ENCODE results near the gene CHST14.

The CHST14 gene

DNA sequence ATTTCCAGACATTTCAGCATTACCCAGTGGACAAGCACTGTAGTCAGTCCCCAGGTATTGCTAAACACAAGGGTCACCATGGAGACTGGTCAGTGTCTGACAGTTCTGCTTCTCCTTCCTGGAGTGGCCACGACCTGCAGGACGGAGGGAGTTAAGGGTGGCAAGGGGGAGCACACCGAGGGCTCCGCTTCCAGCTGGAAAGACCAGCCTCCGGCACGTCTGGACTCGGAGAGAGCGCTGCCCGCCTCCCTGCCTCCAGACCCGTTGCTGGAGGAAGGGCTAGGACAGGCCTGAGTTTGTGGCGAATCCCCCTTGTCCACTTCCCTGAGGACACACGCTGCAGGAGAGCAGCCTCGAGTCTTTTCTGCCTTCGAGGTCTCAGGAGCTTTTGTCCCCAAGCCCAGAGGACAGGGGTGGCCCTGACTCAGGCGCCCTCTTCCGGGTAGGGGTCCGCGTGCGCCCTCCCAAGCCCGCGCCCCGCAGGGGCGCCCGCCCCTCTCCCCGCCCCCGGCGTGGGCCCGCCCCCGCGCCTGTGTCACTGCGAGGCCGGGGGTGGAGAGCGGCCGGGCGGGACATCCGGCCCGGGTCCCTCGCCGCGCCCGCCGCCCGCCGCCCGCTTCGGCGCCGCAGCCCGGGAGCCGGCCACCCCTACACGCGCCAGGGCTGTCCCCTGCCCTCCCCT is at the start of gene CHST14:
Gene CHST14, plus strand, starts transcription at position 562 of the 682 bp plus-strand sequence. CDS start 230 bp downstream, outside the sequence.
- DNase-seq: no peak

- DNase-seq: no peak
Measured at GRCh38 chr15:40421246-40422157, 49.3 kb upstream of the CHST14 start.

GRCh38 chr15:40424483-40425115 is 46.2 kb upstream of the CHST14 start:
- no peak for DNase-seq

DNA sequence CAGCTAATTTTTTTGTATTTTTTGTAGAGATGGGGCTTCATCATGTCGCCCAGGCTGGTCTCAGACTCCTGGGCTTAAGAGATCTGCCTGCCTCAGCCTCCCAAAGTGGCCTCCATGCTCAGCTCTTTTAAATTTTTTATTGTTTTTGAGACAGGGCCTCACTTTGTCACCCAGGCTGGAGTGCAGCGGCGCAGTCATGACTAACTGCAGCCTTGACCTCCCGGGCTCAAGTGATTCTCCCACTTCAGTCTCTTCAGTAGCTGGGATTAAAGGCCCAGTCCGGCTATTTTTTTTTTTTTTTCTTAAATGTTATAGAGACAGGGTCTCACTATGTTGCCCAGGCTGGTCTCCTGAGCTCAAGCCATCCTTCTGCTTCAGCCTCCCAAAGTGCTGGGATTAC is 45.1 kb upstream of the CHST14 start:
- no peak for DNase-seq

DNA sequence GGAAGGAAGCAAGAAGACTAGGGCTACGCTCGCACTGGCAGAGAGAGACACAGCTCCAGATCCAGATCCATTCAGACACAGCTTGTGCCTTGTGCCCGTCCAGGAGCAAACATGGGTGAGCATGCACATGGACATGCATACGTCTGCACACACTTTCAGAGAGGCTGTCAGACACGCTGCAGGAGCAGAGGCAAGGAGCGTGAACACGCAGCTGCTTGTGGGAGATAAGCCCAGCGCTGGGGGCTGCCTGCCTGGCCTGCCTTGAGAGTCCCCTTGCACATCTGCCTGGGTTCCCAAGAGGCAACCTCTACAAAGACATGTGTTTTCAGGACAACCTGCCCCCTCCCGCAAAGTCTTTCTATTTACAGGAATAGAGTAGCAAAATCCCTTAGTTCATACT is 43.6 kb upstream of the CHST14 start:
- no peak for DNase-seq

DNA sequence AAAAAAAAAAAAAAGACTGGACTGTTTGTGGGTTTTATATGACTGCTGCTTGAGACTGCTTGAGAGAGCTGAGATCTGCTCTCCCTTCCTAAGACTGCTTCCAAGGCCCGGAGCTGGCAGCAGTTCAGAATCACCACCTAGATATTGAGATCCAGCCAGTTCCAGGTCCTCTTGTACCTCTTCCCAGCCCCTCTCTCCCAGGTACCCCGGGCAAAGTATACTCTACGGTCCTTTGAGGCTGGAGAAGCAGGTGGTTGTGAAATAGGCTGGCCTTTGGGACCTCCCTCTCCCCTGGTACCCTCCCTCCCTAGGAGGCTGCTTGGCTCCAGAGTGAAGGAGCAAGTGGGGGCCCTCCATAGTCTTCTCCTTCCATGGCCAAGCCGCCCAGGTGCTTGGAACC is 42.6 kb upstream of the CHST14 start:
- DNase-seq: no peak

DNA sequence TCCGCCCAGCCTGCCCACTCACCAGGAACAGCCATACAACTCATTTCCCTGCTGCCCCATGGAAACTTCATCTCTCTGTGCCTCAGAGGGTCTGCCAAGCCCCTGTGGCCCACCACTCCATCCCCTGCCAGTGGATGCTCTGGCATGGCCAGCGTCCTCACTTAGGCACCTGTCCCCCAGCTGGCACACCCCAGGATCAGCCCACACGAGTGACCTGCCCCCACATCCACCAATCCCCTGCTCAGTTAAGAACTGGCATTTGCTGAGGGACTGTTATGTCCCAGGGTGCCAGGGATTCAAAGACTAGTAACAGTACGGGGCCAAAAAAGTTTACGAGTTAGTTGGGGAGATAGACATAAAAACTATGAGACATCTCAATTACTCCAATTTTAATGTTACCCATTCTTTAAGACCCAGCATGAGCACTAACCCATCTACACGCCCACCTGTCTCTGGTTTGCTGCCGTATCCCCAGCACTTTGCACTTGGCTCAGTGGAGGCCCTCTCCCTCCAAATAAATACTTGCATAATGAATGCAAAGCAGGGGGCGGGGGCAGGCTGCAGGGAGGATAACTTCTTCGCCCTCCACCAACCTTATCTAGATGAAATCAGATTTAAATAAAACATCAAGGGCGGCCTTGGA is 41.6 kb upstream of the CHST14 start:
- no peak for DNase-seq

DNA sequence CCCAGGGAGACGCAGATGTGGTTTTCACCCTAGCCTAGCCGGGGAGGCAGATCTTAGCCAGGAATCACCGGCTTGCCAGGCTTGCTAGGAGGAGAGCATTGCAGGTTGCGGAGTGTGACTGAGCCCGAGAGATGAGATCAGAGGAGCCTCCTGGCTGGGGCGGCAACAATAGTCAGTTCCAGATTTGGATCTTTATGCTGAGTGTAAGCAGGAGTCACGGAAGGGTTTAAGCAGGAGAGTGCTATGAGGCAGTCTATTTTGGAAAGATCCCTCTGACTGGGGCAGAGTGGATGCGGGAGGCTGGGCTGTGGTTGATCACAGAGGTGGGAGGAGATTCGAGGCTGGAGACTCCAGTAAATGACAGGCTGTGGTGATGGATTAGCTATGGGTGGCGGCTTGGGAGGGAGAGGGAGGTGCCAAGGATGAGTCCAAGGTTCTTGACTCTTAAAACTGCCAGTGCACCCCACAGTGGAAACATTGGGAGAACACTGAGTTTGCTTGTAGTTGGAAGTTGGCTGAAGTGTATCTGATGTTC is 40.4 kb upstream of the CHST14 start:
- DNase-seq: no peak

DNA sequence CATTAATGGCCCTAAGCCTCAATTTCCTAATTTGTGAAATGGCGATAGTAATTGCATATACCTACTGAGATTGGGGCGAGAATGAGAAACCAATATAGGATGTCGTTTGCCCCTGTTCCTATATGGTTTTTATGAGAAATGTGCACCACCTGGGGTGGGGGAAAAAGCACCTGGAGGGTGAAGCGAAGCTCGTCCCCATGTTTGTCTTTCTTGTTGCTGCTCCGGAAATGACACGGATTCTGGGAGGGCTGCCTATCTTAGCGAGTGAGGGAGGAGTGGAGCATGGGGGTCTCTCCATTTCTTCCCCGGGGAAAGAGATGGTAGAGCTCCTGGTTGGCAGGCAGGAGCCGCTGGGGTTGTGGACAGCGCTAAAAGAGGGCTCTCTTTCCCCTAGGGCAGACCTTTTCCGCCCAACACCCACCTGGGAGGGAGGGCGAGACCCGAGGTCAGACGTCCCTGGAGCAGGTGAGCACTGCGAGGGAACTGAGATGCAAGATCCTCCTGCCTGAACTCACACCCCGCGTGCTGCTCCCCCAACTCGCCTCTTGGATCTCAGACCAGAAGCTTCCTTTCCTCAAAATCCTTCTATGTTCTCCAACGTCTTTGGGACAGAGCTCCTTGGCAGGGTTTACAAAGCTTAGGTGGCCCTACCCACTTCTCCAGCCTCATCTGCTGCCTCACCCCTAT is 35.6 kb upstream of the CHST14 start:
- no peak for DNase-seq

DNA sequence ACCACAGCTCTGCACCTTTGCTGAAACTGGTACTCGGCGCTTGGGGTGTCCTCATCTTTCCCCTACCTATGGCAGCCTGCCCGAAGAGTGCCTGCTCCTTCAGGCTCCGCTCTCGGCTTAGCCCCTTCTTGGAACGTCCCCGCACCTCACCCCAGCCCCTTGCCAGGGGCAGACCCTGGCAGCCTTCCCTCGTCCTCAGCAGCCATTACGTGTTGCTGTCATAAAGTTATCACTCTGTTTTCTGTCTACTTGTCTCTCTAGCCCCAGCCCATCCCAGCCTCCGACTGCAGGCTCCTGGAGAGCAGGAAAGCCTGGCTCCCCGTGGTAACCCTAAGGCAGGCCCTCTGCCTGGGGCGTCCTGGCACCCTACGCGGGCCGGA is 35.1 kb upstream of the CHST14 start:
- no peak for DNase-seq

DNA sequence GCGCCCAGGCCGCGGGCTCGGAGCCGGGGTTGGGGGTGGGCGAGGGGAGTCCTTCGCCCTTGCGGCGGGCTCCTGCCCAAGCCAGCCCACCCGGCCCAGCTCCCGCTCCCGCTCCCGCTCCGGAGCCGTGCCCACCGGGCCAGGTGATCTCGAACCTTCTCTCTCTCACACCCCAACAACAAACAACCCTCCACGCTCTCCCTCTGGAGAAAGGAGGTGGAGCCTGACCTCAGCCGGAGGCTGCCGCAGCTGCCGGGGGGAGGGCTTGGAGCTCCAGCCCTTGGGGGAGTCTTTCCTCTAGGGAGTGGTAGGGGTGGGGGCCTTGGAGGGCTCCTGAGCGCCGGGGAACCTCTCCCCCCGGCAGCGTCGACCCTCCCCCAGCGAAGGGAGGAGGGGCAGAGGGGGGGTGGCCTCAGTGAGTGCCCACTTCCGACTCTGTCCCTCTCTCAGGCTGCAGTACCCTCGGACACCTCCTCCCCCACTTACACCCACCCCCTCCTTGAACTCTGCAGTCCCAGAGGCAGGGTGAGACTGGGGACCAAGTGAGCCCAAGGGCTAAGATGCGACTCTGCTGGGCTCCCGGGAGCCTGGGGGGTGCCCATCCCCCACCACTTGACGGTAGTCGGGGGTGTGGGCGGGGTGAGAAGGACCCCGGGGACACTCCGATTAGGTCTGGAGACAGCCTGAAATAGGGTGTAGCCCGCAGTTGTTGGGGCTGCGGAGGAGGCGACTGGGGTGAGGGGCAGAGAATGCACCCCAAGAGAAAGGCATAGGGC is 34.5 kb upstream of the CHST14 start:
- DNase-seq: no peak

DNA sequence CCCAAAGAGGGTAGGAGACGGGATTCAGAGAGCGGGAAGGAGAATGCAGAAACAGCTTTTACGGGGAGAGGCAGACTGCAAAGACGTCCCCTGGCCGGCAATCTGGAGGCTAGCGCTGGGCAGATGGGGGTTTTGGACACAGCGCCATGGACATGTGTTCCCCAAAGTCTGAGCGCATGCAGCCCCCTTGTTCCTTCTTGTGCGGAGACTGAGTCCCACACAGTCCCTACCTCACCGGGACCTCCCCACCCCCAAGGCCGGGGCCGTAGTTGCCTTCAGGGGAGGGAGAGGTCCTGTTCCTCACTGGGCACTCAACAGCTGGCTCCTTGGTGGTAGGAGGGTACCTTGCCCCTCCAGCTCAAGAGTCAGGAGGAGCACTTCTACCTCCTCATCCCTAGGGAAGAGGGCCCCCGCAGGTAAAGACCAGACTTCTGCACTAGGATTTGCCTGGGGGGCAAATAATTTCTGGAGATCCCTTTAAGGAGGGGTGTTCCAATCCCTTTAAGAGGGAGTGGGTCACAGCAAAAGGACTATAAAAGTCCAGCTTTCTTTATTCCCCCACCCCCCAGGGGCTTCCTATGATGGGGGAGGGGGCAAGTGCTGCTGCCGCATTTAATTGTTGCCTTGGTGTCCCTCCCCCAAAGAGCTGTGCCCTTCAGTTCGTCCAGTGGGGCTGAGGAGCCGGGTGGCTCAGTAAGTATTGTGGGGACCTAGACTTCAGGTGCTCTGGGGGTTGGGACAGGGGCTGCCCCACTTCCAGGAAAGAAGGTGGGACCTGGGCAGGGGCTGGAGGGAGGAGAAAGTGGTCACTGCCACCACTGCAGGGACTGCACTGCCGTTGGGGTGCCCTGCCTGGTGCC is 33.7 kb upstream of the CHST14 start:
- no peak for DNase-seq

GRCh38 chr15:40437752-40438687 is 32.8 kb upstream of the CHST14 start:
- DNase-seq: no peak

DNA sequence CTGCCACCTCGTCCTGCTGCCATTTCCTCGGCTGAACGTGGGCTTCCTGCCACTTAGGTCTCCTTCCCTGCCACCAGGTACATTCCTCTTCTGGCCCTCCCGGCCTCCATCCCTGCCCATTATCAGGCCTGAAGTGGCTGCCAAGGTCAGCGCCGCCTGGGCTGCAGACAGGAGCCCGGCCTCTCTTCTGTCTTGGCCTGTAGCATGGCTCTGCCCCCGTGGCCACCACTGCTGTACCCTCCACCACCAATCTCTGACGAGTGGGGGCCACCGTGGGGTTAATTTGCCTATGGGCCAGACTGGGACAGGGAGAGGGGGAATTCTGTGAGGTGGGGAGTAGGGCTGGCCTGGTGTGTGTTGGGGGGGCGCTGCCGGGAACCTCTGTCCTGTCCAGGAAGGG is 32.1 kb upstream of the CHST14 start:
- DNase-seq: no peak

- DNase-seq: no peak
Measured at GRCh38 chr15:40439461-40439959, 31.3 kb upstream of the CHST14 start.

- DNase-seq: no peak
Measured at GRCh38 chr15:40439960-40440742, 30.6 kb upstream of the CHST14 start.

DNA sequence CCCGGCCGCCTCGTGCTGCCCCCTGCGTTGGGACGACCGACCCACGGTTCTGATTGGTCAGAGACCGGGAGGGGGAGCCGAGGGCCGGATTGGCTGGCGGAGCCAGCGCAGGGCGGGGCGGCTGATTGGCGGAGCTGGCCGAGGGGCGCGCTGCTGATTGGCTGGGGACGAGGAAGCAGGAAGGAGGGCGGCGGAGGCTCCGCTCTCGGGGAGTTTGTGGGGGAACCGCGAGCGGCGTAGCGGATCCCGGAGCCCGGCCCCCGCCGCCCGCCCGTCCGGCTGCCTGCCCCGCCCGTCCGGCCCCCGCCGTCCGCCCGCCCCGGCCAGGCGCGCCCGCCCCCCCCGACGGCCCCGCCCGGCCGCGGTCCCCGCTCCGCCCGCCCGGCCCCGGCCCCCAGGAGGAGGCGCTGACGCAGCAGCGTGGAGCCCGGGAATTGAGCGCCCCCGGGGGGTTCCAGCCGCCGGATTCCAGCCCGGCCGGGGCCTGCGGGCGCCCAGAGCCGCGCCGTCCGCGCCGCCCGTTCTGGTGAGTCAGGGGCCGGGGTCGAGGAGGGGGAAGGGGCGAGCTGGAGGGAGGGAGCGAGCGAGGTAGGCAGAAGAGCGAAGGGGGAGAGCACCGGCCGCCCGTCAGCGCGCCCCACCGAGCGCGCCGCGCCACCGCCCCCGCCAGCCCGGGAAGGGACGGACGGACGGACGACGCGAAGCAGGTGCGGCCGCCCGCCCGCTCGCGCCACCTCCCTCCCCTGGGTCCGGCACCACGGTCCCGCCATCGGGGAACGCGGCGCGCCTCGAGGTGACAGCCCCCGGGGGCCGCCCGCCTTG is 29.8 kb upstream of the CHST14 start, which contains the start of gene BAHD1:
Gene BAHD1, plus strand, starts transcription at position 211 of the 822 bp plus-strand sequence. CDS start 17,512 bp downstream, outside the sequence.
- peak; percentile 48 for DNase-seq
